ENCODE data around the gene CAPN5. TPM values are rescaled to one million over a fixed set of nuclear protein-coding genes. Genes with fewer than 3 reads are reported as not detected.

Gene CAPN5
- total and polyA plus RNA-seq, 2 experiments from 2014 or later = 18.3 to 22.4 TPM

DNA sequence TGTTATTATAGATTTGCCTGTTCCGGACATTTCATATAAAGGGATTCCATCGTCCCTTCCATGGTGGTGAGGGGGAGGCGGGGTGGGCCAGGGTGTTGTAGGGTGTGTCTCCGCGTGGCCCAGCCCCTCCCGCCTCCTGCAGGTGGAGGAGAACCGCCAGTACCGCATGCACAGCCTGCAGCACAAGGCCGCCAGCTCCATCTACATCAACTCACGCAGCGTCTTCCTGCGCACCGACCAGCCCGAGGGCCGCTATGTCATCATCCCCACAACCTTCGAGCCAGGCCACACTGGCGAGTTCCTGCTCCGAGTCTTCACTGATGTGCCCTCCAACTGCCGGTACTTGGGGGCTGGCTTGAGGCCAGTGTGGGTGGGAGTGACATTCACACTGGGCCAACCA, 53.8 kb downstream of the CAPN5 start:
- no peaks in the 10 kb centered on the region for H3F3A ChIP-seq (ENCODE audit: insufficient read depth)
- no peak overlapping the region for H3K9ac ChIP-seq
- H3K9me2 ChIP-seq (ENCODE audit: insufficient read depth) = no peaks in the 10 kb centered on the region
- H4K20me1 ChIP-seq (ENCODE audit: insufficient read depth) = no peaks in the 10 kb centered on the region
- H3K27me3 ChIP-seq (replicated peaks; ENCODE audit: insufficient read depth) = no peaks in the 10 kb centered on the region
- H3K36me3 ChIP-seq (ENCODE audit: low read depth) = no peaks in the 10 kb centered on the region
- H3K4me3 ChIP-seq = no peak overlapping the region
- H3K4me2 ChIP-seq (ENCODE audit: unreplicated experiment) = no peak overlapping the region
- WGBS, 2 experiments (ENCODE audit: low coverage in 1 of 2, low lambda C conversion rate in 2 of 2, missing lambda C conversion rate in 2 of 2) = 94 to 95% methylated on average over 12 to 19 of the region's 19 CpGs
- H3K79me2 ChIP-seq (ENCODE audit: insufficient read depth) = no peaks in the 10 kb centered on the region
- no peak overlapping the region for H2AFZ ChIP-seq
- no peaks in the 10 kb centered on the region for H3K4me1 ChIP-seq (ENCODE audit: insufficient read depth)
- no peak for TF ChIP-seq EZH2 (IDR thresholded peaks at IDR 0.05; ENCODE audit: insufficient read depth, poor library complexity, severe bottlenecking)
- TF ChIP-seq EZH2phosphoT487 (IDR thresholded peaks at IDR 0.05; ENCODE audit: insufficient read depth, low read depth) = no peak
- H3K27ac ChIP-seq = no peak overlapping the region
- no peak for DNase-seq
- in situ Hi-C loops (cut with MboI) = loop anchor here (10.0 kb wide), 1 partner anchor 434 kb away; no protein-coding TSS in a partner anchor
- no peaks in the 10 kb centered on the region for H3K9me3 ChIP-seq (ENCODE audit: low read depth)

DNA sequence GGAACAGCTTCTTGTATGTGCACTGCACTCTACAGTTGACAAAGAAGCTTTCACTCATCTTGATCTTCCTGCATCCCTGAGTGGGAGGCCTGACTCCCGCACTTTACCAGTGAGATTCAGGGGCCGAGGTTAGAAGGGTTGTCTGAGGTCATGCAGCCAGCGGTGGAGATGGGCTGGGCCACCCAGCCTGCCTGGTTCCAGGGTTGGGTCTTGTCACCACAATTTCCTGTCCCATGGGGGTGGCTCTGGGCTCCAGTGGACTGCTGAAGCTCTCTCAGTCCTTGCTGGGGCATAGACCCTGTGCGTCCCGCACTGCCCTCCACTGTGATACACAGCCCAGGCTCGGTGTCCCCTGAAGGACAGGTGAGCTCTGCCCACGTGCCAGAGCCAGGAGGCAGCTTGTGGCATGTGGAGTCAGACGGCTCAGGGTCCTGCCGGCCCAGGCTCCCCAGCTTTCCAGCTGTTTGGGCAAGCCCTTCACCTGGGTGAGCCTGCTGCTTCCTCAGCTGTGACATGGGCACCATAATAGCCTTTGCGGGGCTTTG, 54.4 kb downstream of the CAPN5 start:
- H3K4me1 ChIP-seq (ENCODE audit: insufficient read depth) = no peaks in the 10 kb centered on the region
- H2AFZ ChIP-seq = no peak overlapping the region
- H3F3A ChIP-seq (ENCODE audit: insufficient read depth) = no peaks in the 10 kb centered on the region
- H3K9me2 ChIP-seq (ENCODE audit: insufficient read depth) = no peaks in the 10 kb centered on the region
- no peak for DNase-seq
- H3K79me2 ChIP-seq (ENCODE audit: insufficient read depth) = no peaks in the 10 kb centered on the region
- 85 to 90% methylated on average over 6 to 10 of the region's 10 CpGs for WGBS, 2 experiments (ENCODE audit: low coverage in 1 of 2, low lambda C conversion rate in 2 of 2, missing lambda C conversion rate in 2 of 2)
- no peak overlapping the region for H3K4me2 ChIP-seq (ENCODE audit: unreplicated experiment)
- no peaks in the 10 kb centered on the region for H3K27me3 ChIP-seq (replicated peaks; ENCODE audit: insufficient read depth)
- H3K9me3 ChIP-seq (ENCODE audit: low read depth) = no peaks in the 10 kb centered on the region
- no peaks in the 10 kb centered on the region for H4K20me1 ChIP-seq (ENCODE audit: insufficient read depth)
- no peak overlapping the region for H3K27ac ChIP-seq
- in situ Hi-C loops (cut with MboI) = loop anchor here (10.0 kb wide), 1 partner anchor 434 kb away; no protein-coding TSS in a partner anchor
- TF ChIP-seq EZH2 (IDR thresholded peaks at IDR 0.05; ENCODE audit: insufficient read depth, poor library complexity, severe bottlenecking) (no peak), EZH2phosphoT487 (IDR thresholded peaks at IDR 0.05; ENCODE audit: insufficient read depth, low read depth) (no peak)
- no peak overlapping the region for H3K9ac ChIP-seq
- no peaks in the 10 kb centered on the region for H3K36me3 ChIP-seq (ENCODE audit: low read depth)
- no peak overlapping the region for H3K4me3 ChIP-seq

DNA sequence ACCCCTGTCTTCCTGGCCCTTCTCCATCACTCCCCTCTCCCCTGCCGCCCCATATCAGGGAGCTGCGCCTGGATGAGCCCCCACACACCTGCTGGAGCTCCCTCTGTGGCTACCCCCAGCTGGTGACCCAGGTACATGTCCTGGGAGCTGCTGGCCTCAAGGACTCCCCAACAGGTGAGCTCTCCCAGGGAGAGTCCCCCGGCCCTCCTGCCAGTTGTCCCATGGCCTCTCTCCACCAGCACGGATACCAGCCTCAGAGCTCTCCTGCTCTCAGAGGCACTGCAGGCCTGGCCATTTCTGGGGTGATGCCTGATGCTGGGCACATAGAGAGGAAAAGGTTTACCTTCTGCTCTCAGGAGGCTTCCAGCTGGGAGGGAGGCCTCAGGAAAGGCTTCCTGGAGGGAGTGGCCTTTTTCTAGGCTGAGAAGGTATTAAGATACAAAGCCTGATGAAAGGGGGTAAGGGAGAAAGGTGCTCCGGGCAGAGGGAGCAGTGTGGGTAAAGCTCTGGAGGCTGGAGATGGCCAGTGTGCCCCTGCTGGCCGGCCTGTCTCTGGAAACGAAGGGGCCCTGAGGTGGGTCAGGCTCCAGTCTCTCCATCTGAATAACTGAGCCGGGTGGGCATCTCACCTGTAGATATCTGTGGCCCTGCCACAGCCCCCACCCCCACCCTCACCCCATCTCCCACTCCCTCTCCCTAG, 55.3 kb downstream of the CAPN5 start:
- Histone ChIP-seq H3K4me1 (ENCODE audit: insufficient read depth) (no peaks in the 10 kb centered on the region), H3K36me3 (ENCODE audit: low read depth) (no peaks in the 10 kb centered on the region), H4K20me1 (ENCODE audit: insufficient read depth) (no peaks in the 10 kb centered on the region), H2AFZ (no peak overlapping the region), H3K4me2 (ENCODE audit: unreplicated experiment) (no peak overlapping the region), H3F3A (ENCODE audit: insufficient read depth) (no peaks in the 10 kb centered on the region), H3K27ac (no peak overlapping the region), H3K79me2 (ENCODE audit: insufficient read depth) (no peaks in the 10 kb centered on the region), H3K27me3 (replicated peaks; ENCODE audit: insufficient read depth) (no peaks in the 10 kb centered on the region), H3K9me2 (ENCODE audit: insufficient read depth) (no peaks in the 10 kb centered on the region), H3K4me3 (no peak overlapping the region), H3K9ac (no peak overlapping the region), H3K9me3 (ENCODE audit: low read depth) (no peaks in the 10 kb centered on the region)
- DNase-seq = no peak
- WGBS, 2 experiments (ENCODE audit: low coverage in 1 of 2, low lambda C conversion rate in 2 of 2, missing lambda C conversion rate in 2 of 2) = 94 to 95% methylated on average over 7 of the region's 8 CpGs
- in situ Hi-C loops (cut with MboI) = loop anchor here (10.0 kb wide), 1 partner anchor 433 kb away; no protein-coding TSS in a partner anchor
- no peak for TF ChIP-seq EZH2phosphoT487 (IDR thresholded peaks at IDR 0.05; ENCODE audit: insufficient read depth, low read depth)
- TF ChIP-seq EZH2 (IDR thresholded peaks at IDR 0.05; ENCODE audit: insufficient read depth, poor library complexity, severe bottlenecking) = no peak

DNA sequence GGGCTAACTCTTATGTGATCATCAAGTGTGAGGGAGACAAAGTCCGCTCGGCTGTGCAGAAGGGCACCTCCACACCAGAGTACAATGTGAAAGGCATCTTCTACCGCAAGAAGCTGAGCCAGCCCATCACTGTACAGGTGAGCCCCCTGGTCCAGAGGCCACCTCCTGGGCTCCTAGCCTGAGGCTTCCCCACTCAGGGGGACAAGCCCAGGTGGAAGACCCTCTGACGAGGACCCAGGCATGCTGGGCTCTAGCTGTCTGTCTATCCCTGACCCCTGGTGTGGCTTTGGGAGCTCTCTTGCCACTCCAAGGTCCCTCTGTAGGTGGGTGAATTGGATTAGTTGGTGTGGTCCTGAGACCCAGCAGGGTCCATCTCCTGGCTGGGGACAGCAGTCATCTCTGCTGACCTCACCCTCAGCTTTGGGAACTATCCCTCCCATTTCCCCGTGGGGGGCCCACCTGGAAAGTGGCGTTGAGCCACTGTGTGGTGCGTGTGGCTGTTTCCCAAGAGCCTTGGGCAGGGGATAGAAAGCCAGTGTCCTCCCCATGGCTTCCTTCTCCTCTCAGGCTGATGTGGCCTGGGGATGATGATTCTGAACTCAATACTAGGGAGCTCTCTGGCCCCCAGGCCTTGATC, 55.9 kb downstream of the CAPN5 start:
- Histone ChIP-seq H3K36me3 (ENCODE audit: low read depth) (no peaks in the 10 kb centered on the region), H3F3A (ENCODE audit: insufficient read depth) (no peaks in the 10 kb centered on the region), H3K9me2 (ENCODE audit: insufficient read depth) (no peaks in the 10 kb centered on the region), H3K4me2 (ENCODE audit: unreplicated experiment) (no peak overlapping the region), H3K79me2 (ENCODE audit: insufficient read depth) (no peaks in the 10 kb centered on the region), H3K9ac (no peak overlapping the region), H3K4me3 (no peak overlapping the region), H4K20me1 (ENCODE audit: insufficient read depth) (no peaks in the 10 kb centered on the region), H3K27ac (no peak overlapping the region), H3K9me3 (ENCODE audit: low read depth) (no peaks in the 10 kb centered on the region), H3K27me3 (replicated peaks; ENCODE audit: insufficient read depth) (no peaks in the 10 kb centered on the region), H2AFZ (no peak overlapping the region), H3K4me1 (ENCODE audit: insufficient read depth) (peaks cover 3% of the 10 kb centered on the region; the same call in 1 of the 2 replicates)
- in situ Hi-C loops (cut with MboI) = loop anchor here (10.0 kb wide), 1 partner anchor 432 kb away; no protein-coding TSS in a partner anchor
- 95% methylated on average over 7 of the region's 7 CpGs for WGBS, 2 experiments (ENCODE audit: low coverage in 1 of 2, low lambda C conversion rate in 2 of 2, missing lambda C conversion rate in 2 of 2)
- TF ChIP-seq EZH2phosphoT487 (IDR thresholded peaks at IDR 0.05; ENCODE audit: insufficient read depth, low read depth) (no peak), EZH2 (IDR thresholded peaks at IDR 0.05; ENCODE audit: insufficient read depth, poor library complexity, severe bottlenecking) (no peak)
- DNase-seq = no peak
